Testis (tissue), 3 donors: ENCODE results near the gene UBE2G1. TPM values are rescaled to one million over a fixed set of nuclear protein-coding genes. Genes with fewer than 3 reads are reported as not detected.

Experiments
- DNase-seq: peaks from one replicate; pipeline ENCODE4 v3.0.0-alpha.2; 2019
- H3K27ac ChIP-seq, 2 donors: fragments of 200-600 bp; sonication (generic); one replicate each; pipeline ENCODE4 v1.5.1; 2019
- H3K27me3 ChIP-seq: fragments of 200-600 bp; sonication (generic); one replicate; pipeline ENCODE4 v1.5.1; 2019
- H3K36me3 ChIP-seq: fragments of 200-600 bp; sonication (generic); one replicate; pipeline ENCODE4 v1.5.1; 2017; ENCODE audit warnings: low read depth; ENCODE audit errors: missing control alignments
- H3K4me1 ChIP-seq: fragments of 200-600 bp; sonication (generic); one replicate; pipeline ENCODE4 v1.5.1; 2019
- H3K4me3 ChIP-seq, 2 donors: fragments of 200-600 bp; sonication (generic); one replicate each; pipeline ENCODE4 v1.5.1; 2017 to 2019
- H3K9me3 ChIP-seq: fragments of 200-600 bp; sonication (generic); one replicate; pipeline ENCODE4 v1.5.1; 2017
- POLR2A ChIP-seq: fragments of 450-650 bp; IDR thresholded peaks from one replicate; pipeline ENCODE4 v1.6.1; 2017; ENCODE audit warnings: antibody characterized with exemption, mild to moderate bottlenecking, moderate library complexity
- whole genome bisulfite sequencing, 2 donors: methylation state at CpG; one replicate each; pipeline ENCODE4 v1.1.5; 2018; 5-methylcytosine and 5-hydroxymethylcytosine counted together
- intact Hi-C: fragments of 100-400 bp; cut with DNase I; formaldehyde crosslinking; loops from one replicate; pipeline ENCODE4 v1.15.1; 2023; ENCODE audit warnings: low total_unique reads
- polyA plus RNA-seq: library from polyadenylated mRNA; stranded (reverse); fragments of 350-450 nt; fragmentation: Illumina TruSeq; extraction: RNeasy Lipid Tissue Mini Kit (QIAGEN cat#74804); gene quantifications from one replicate; pipeline ENCODE4 v1.2.3, GENCODE V29; 2014; ENCODE audit warnings: low read depth, low replicate concordance; ENCODE audit not compliant: insufficient read depth
- total RNA-seq, 2 donors: library from RNA; depleted of rRNA; stranded (reverse); fragments of >200 nt; gene quantifications; one replicate each; pipeline ENCODE4 v1.2.3, GENCODE V29; 2016
- TF ChIP-seq, protein P1 (sequence below), 3 experiments: fragments of 450-650 bp in 2 of 3; fragments of 200-600 bp in 1 of 3; sonication (generic) in 1 of 3; IDR thresholded peaks; one replicate each; pipeline ENCODE4 v1.5.1; 2016 to 2019; ENCODE audit warnings: antibody characterized with exemption in 3 of 3, mild to moderate bottlenecking in 2 of 3, moderate library complexity in 1 of 3

The UBE2G1 gene
- total and polyA plus RNA-seq, 3 donors from 2014 or later: 50.1 to 66.1 (median 60.7) TPM

DNA sequence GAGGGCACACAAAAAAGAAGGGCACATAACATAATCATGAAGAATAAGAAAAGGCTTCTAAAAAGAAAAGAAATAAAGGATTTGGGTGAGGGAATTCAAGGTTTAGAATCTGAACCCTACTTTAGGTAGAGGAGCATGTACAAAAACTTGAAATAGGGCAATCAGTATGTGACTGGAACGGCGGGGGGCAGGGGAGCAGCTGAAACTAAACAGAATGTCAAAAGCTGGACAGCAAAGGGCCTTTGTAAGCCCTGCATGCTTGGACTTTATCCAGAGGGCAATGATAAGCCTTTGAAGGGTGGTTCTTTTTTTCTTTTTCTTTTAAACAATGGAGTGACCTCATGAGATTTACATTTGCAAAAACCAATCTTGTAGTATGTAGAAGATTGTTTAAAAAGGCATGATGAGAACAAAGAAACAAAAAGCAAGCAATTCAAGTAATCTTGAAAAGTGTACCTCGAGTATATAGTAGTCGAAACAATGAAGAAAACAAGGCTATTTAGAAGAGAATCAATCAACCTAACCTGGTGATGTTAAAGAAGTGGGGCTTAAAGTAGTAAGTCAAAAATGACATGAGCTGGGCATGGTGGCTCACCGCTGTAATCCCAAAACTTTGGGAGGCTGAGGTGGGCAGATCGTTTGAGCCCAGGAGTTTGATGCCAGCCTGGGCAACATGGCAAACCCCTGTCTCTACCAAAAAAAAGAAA, 56.0 kb downstream of the UBE2G1 start:
- Histone ChIP-seq H3K36me3 (no peaks in the 10 kb centered on the region), H3K9me3 (no peaks in the 10 kb centered on the region), H3K27ac (no peak overlapping the region), H3K27me3 (no peaks in the 10 kb centered on the region), H3K4me1 (peaks cover 32% of the 10 kb centered on the region), H3K4me3 (no peak overlapping the region)
- intact Hi-C loops: no loop called here
- TF ChIP-seq, protein P1, sequence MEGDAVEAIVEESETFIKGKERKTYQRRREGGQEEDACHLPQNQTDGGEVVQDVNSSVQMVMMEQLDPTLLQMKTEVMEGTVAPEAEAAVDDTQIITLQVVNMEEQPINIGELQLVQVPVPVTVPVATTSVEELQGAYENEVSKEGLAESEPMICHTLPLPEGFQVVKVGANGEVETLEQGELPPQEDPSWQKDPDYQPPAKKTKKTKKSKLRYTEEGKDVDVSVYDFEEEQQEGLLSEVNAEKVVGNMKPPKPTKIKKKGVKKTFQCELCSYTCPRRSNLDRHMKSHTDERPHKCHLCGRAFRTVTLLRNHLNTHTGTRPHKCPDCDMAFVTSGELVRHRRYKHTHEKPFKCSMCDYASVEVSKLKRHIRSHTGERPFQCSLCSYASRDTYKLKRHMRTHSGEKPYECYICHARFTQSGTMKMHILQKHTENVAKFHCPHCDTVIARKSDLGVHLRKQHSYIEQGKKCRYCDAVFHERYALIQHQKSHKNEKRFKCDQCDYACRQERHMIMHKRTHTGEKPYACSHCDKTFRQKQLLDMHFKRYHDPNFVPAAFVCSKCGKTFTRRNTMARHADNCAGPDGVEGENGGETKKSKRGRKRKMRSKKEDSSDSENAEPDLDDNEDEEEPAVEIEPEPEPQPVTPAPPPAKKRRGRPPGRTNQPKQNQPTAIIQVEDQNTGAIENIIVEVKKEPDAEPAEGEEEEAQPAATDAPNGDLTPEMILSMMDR (IDR thresholded peaks at IDR 0.05): no peak
- TF ChIP-seq POLR2A: no peak
- WGBS, 2 donors: 66 to 72% methylated on average over 6 of the region's 6 CpGs
- peak; percentile 43 for DNase-seq

- no peak overlapping the region for H3K4me3 ChIP-seq
- TF ChIP-seq, protein P1 (IDR thresholded peaks at IDR 0.05): no peak
- TF ChIP-seq POLR2A: no peak
- H3K36me3 ChIP-seq: no peaks in the 10 kb centered on the region
- DNase-seq: no peak
- H3K27ac ChIP-seq: no peak overlapping the region
- H3K4me1 ChIP-seq: peaks cover 30% of the 10 kb centered on the region
- intact Hi-C loops: no loop called here
- WGBS, 2 donors: 29 to 34% methylated on average over 1 of the region's 1 CpG
- no peaks in the 10 kb centered on the region for H3K9me3 ChIP-seq
- H3K27me3 ChIP-seq: no peaks in the 10 kb centered on the region
Measured at GRCh38 chr17:4309897-4310296, 56.6 kb downstream of the UBE2G1 start.

DNA sequence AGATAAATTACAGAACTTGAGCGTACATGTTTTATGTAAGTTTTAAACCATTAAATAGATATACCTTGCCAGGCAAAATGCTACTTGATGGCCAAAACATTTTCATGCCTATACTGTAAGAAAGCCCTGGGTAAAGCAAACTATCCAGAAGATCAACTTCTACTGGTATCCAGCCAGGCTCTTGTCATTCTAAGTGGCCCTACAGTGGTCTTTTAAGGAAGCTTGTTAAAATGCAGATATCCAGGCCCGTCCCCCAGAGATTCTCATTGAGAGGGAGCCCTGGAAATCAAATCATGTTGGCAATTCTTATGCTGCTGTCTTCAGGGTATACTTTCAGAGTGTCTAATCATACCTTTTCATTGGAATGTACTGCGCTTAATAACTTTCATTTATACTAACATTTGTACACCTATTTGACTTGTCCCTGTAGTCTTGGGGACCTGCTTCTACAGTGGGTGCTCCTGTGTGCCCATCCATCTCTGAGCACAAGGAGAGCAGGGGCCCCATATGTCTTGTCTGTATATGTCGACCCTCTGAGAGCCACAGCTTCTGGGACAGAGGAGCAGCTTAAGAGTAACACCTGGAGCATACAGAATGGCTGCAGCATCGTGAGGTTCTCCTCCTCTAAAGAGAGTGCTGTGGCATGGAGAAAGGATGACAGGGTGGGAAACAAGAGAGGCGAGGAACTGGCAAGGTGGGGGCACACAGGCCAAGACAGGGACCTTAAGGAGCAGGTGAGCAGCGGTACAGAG, 59.1 kb downstream of the UBE2G1 start:
- H3K4me1 ChIP-seq: peaks cover 14% of the 10 kb centered on the region
- DNase-seq: no peak
- TF ChIP-seq POLR2A: no peak
- no peaks in the 10 kb centered on the region for H3K36me3 ChIP-seq
- H3K9me3 ChIP-seq: no peaks in the 10 kb centered on the region
- no peak overlapping the region for H3K4me3 ChIP-seq
- H3K27me3 ChIP-seq: no peaks in the 10 kb centered on the region
- WGBS, 2 donors: 84 to 92% methylated on average over 7 of the region's 7 CpGs
- intact Hi-C loops: no loop called here
- no peak overlapping the region for H3K27ac ChIP-seq

- H3K4me3 ChIP-seq: no peak overlapping the region
- intact Hi-C loops: no loop called here
- H3K4me1 ChIP-seq: peaks cover 7% of the 10 kb centered on the region
- H3K27me3 ChIP-seq: no peaks in the 10 kb centered on the region
- no peak for DNase-seq
- no peaks in the 10 kb centered on the region for H3K36me3 ChIP-seq
- no peak overlapping the region for H3K27ac ChIP-seq
- H3K9me3 ChIP-seq: no peaks in the 10 kb centered on the region
- TF ChIP-seq, protein P1 (IDR thresholded peaks at IDR 0.05): no peak
- TF ChIP-seq POLR2A: no peak
- WGBS, 2 donors: 89 to 91% methylated on average over 7 of the region's 7 CpGs
Measured at GRCh38 chr17:4305224-4305623, 61.3 kb downstream of the UBE2G1 start.

DNA sequence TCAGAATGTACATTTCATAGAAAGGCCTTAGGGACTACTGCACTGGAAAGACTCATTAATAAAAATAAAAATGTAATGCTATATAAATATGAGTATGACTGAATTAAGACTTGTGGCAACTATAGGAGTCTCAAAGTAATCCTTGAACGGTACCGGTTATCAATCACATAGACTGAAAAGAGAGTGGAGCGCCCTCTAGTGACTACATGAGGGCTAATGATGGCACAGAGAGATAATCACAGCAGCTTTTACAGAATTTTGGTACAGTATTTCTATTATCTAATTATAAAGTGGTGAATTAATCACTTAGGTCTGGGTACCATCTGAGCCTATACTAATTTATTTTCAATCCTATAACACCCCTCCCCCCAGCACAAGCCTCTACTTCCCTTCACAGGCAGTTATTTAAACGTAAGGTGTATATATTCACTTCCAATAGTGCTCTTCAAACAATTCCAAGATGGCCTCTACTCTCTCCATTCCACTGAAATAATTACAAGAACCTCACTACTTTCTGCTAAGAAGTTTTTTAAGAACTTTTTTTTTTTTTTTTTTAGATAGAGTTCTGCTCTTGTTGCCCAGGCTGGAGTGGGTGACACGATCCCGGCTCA, 62.0 kb downstream of the UBE2G1 start:
- no peak overlapping the region for H3K27ac ChIP-seq
- peaks cover under 1% of the 10 kb centered on the region for H3K4me1 ChIP-seq

More for the DNA sequence above, 62.0 kb downstream of the UBE2G1 start:
- 51 to 55% methylated on average over 6 of the region's 6 CpGs for WGBS, 2 donors
- Histone ChIP-seq H3K27me3 (no peaks in the 10 kb centered on the region), H3K36me3 (no peaks in the 10 kb centered on the region), H3K4me3 (no peak overlapping the region), H3K9me3 (no peaks in the 10 kb centered on the region)
- intact Hi-C loops: no loop called here
- no peak for TF ChIP-seq POLR2A
- TF ChIP-seq, protein P1 (IDR thresholded peaks at IDR 0.05): peak in 2 of 3 experiments; percentile 23 to 74
- DNase-seq: peak; percentile 63
